IPS-15b (cell line): ENCODE measurements around the gene SLC9A3.

Experiments
- H3K27me3 ChIP-seq: one replicate; pipeline ENCODE4 v1.6.1; 2013; ENCODE audit warnings: low read length; ENCODE audit not compliant: control insufficient read depth, insufficient read depth
- H3K36me3 ChIP-seq: one replicate; pipeline ENCODE4 v1.6.1; 2013; ENCODE audit warnings: low read length; ENCODE audit not compliant: control insufficient read depth, insufficient read depth
- H3K4me1 ChIP-seq: one replicate; pipeline ENCODE4 v1.6.1; 2013; ENCODE audit warnings: mild to moderate bottlenecking, low read length; ENCODE audit not compliant: control insufficient read depth, insufficient read depth
- H3K4me3 ChIP-seq: one replicate; pipeline ENCODE4 v1.5.1; 2013; ENCODE audit warnings: low read depth, low read length
- H3K9ac ChIP-seq: one replicate; pipeline ENCODE4 v1.6.1; 2013; ENCODE audit warnings: low read depth, mild to moderate bottlenecking, low read length
- H3K9me3 ChIP-seq: one replicate; pipeline ENCODE4 v1.6.1; 2013; ENCODE audit warnings: mild to moderate bottlenecking, low read length; ENCODE audit not compliant: control insufficient read depth, insufficient read depth

SLC9A3 gene

DNA sequence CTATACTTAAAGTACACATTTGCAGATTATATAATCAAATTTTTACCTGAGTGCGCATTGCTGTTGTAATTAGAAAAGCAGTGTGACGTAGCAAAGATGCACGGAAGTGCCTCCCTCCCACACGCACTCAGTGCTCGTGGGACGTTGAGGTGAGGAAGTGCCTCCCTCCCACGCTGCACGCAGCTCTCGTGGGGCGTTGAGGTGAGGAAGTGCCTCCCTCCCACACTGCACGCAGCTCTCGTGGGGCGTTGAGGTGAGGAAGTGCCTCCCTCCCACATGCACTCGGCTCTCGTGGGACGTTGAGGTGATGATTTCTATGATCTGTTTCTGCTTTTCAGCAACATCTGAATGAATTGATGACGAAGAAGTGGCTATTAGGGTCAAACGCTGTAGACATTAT lies 60.3 kb downstream of the SLC9A3 start:
- no peak overlapping the region for H3K9ac ChIP-seq
- no peaks in the 10 kb centered on the region for H3K4me1 ChIP-seq
- no peaks in the 10 kb centered on the region for H3K9me3 ChIP-seq
- no peaks in the 10 kb centered on the region for H3K27me3 ChIP-seq
- peaks cover 11% of the 10 kb centered on the region for H3K36me3 ChIP-seq
- no peak overlapping the region for H3K4me3 ChIP-seq

GRCh38 chr5:463301-463700 lies 60.9 kb downstream of the SLC9A3 start:
- no peak overlapping the region for H3K9ac ChIP-seq
- H3K4me3 ChIP-seq = no peak overlapping the region
- peaks cover 11% of the 10 kb centered on the region for H3K36me3 ChIP-seq

GRCh38 chr5:462051-462481 lies 62.2 kb downstream of the SLC9A3 start:
- Histone ChIP-seq H3K9ac (no peak overlapping the region), H3K9me3 (no peaks in the 10 kb centered on the region), H3K27me3 (no peaks in the 10 kb centered on the region), H3K4me3 (no peak overlapping the region), H3K36me3 (peaks cover 18% of the 10 kb centered on the region), H3K4me1 (no peaks in the 10 kb centered on the region)

More at GRCh38 chr5:463301-463700, 60.9 kb downstream of the SLC9A3 start:
- Histone ChIP-seq H3K27me3 (no peaks in the 10 kb centered on the region), H3K4me1 (no peaks in the 10 kb centered on the region), H3K9me3 (no peaks in the 10 kb centered on the region)

DNA sequence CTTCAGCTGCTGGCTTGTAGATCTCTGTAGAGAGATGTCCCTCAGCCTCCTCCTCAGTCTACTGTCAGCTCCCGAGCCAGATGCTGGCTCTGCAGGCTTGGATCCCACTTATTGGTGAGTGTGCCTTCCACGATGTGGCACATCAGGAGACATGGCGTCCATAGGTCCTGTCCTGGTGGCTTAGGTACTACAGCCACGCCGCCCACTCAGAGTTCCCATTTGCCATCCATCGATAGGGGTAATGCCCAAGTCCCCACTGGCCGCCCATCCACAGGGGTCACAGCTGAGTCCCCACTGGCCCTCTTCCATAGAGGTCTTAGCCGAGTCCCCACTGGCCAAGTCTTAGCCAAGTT lies 64.0 kb downstream of the SLC9A3 start:
- Histone ChIP-seq H3K9me3 (no peaks in the 10 kb centered on the region), H3K36me3 (peaks cover 28% of the 10 kb centered on the region), H3K9ac (no peak overlapping the region)

DNA sequence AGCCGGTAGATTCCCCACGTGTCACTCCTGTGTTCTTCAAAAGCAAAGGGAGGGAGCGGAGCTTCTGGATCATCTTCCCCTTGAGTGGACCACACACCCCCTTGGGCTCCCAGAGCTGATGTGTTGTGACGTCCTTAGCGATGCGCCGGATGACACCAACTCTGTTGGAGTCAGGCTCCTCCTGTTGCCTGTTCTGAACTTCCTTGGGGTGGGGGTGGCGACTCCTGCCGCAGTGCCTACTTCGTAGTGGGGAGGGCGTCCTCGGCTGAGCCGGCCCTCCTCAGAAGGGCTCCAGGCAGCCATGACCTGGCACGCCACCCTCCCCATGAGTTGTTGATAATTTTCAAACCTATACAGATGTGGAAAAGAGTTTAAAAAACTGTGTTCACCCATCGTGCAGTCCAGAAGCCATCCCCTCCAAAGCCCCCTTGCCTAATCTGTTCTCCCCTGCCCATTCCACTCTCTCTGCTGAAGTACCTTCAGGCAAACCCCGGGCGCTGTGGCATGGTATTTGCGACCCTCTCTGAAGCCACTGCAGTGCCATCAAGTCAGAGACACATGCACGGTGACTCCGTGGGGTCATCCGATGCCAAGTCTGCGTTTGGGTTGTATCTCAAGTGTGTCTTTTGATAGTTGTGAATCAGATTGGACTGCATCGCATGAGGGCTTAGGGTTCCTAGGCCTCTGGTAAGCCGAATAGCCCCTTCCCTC lies 64.5 kb downstream of the SLC9A3 start:
- peaks cover 4% of the 10 kb centered on the region for H3K4me1 ChIP-seq

More for the DNA sequence above, 64.0 kb downstream of the SLC9A3 start:
- Histone ChIP-seq H3K27me3 (no peaks in the 10 kb centered on the region), H3K4me1 (no peaks in the 10 kb centered on the region), H3K4me3 (no peak overlapping the region)

DNA sequence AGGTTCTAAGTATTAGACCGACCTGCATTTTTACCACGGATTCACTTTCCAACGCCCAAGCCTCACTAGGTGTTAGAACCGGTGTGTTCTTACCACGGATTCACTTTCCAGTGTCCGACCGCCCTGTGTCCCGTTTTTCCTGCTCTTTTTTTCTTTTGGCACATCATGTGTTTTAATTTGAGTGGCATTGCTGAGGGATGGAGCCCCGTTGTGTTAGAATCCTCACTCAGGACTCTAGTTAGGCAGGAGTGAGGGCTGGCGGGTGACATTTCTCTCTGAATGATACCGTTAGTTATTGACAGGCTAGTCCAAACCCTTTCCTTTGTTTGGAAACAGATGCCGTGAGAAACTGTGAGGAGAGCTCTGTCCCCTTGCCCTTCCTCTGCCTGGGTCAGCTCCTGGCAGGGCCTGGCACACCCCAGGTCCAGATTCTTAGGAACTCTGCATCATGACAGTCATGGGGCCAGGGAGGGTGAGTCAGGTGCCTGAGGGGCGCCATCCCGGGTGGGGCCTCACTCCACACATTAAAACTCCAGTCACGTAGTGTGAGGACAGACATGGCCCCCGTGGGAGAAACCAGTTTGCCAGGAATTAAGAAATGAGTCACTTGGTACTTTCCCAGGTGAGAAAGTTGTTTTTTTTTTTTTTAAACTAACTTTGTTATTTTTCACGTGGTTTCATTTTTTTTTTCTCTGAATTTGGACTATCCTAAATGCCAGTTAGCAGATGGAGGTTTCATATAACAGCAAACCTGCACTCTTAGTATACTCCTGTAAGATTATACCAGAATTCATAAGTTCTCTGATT lies 65.5 kb downstream of the SLC9A3 start:
- Histone ChIP-seq H3K27me3 (no peaks in the 10 kb centered on the region), H3K9ac (no peak overlapping the region), H3K36me3 (peaks cover 31% of the 10 kb centered on the region), H3K9me3 (no peaks in the 10 kb centered on the region), H3K4me3 (no peak overlapping the region), H3K4me1 (peaks cover 4% of the 10 kb centered on the region)

More for the DNA sequence above, 64.5 kb downstream of the SLC9A3 start:
- H3K36me3 ChIP-seq = peaks cover 28% of the 10 kb centered on the region
- H3K27me3 ChIP-seq = no peaks in the 10 kb centered on the region
- H3K4me3 ChIP-seq = no peak overlapping the region
- H3K9me3 ChIP-seq = no peaks in the 10 kb centered on the region
- no peak overlapping the region for H3K9ac ChIP-seq

DNA sequence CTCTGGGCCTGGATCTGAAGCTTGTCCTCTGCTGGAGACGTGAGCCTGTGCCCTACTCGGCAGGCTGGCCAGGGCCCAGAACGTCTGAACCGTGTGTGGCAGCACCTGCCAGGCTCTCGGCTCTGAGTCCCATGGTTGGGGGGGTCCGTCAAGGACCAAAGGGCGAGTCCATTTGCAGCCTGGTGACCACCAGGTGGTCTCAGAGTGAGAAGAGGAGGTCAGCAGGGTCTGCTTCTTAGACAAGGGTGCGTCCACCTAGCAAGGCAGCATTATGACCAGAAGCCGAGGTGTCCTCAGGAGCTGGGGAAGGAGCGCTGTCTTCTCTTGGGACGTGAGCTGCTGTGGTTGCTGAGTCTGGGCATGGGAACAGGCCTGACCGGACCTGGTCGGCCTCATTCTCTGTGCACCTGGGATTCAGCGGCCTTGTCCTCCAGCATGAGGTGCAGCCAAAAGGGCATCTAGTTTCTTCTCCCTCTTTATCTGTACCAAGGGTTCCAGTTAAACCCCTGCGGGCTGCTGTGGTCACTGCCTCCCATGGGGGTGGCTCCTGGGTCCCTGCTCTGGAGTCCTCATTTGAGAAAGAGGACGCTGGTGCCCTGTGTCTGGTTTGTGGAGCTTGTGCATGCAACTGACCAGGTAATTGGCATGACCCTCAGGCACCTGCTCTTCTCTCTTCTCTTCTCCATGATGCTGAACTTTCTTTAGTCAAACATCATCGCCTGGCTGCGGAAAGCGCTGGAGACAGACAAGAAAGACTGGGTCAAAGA lies 66.9 kb downstream of the SLC9A3 start:
- Histone ChIP-seq H3K4me1 (peaks cover 4% of the 10 kb centered on the region), H3K9ac (no peak overlapping the region), H3K36me3 (peaks cover 35% of the 10 kb centered on the region), H3K27me3 (no peaks in the 10 kb centered on the region), H3K4me3 (no peak overlapping the region), H3K9me3 (no peaks in the 10 kb centered on the region)

DNA sequence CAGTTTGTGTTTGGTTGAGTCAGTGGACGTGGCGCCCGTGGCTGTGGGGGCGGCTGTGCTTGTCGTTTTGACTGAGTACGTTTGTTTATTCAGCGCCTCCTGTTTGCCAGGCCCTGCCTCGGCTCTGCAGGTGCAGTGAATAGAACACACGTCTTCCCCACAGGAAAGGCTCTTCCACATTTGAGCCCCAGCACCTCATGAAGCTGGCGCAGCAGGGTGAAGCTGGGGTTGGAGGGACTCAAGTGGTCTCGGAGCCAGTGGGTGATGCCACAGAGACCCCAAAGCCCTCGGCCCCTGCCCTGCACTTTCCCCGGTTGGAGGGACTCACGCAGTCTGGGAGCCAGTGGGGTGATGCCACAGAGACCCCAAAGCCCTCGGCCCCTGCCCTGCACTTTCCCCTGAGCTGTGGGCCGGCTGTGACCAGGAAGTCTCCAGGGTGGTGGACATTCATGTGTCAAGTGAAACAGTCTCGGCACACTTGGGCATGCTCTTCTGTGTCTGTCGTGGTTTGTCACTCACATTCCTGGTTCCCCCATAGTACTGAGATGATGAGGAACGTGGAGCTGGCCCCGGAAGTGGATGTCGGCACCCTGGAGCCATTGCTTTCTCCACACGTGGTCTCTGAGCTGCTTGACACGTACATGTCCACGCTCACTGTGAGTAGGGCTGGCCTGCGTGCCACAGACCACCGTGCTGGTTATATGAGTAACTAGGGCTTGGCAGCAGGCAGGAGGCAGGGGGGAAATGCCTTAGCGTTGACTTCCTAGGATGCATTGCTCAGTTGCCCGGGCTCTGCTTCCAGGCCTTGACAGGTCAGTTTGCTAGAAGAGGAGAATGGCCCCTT lies 67.7 kb downstream of the SLC9A3 start:
- no peaks in the 10 kb centered on the region for H3K27me3 ChIP-seq
- H3K9me3 ChIP-seq = no peaks in the 10 kb centered on the region
- H3K4me3 ChIP-seq = no peak overlapping the region
- peaks cover 4% of the 10 kb centered on the region for H3K4me1 ChIP-seq
- H3K9ac ChIP-seq = no peak overlapping the region
- peaks cover 31% of the 10 kb centered on the region for H3K36me3 ChIP-seq

GRCh38 chr5:455806-456205 lies 68.4 kb downstream of the SLC9A3 start:
- no peak overlapping the region for H3K9ac ChIP-seq
- no peaks in the 10 kb centered on the region for H3K9me3 ChIP-seq
- no peak overlapping the region for H3K4me3 ChIP-seq
- no peaks in the 10 kb centered on the region for H3K27me3 ChIP-seq
- H3K36me3 ChIP-seq = peaks cover 31% of the 10 kb centered on the region
- peaks cover 4% of the 10 kb centered on the region for H3K4me1 ChIP-seq

GRCh38 chr5:454936-455335 lies 69.3 kb downstream of the SLC9A3 start:
- no peak overlapping the region for H3K4me3 ChIP-seq
- H3K4me1 ChIP-seq = peaks cover 4% of the 10 kb centered on the region
- H3K9ac ChIP-seq = no peak overlapping the region
- no peaks in the 10 kb centered on the region for H3K9me3 ChIP-seq
- peaks cover 31% of the 10 kb centered on the region for H3K36me3 ChIP-seq
- no peaks in the 10 kb centered on the region for H3K27me3 ChIP-seq
